ENCODE measurements around the gene IRX6. TPM values are rescaled to one million over a fixed set of nuclear protein-coding genes. Genes with fewer than 3 reads are reported as not detected.

Gene IRX6
- total and polyA plus RNA-seq, 2 of the 13 experiments (the other 11 are each of a cell fraction or from before 2014, with no cell fraction given): not detected

DNA sequence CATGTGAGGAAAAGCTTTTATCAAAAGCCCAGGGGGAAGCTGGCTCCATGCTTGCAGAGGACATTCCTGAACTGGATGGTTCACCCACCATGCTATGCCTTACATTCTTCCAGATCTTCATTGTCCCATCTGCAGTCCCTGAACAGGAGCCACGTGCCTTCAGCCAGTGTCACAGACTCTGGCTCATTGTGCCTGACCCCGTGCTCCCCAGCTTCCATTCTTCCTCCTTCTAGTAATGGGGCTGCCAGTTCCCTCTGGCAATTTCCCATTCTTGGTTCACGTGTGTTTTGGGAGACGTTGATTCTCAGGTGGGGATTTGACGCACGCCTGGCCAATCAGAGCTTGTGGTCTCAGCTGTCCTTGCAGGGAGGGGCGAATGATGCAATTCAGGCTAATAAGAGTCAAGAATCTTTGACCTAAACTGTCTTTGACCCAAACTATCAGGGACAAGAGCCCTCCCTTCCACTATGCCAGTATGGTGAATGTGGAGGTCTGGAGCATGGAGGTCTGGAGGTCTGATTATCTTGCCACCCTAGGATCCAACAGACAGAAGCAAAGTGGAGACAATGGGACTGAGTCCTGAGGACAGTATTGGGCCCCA is 52.7 kb downstream of the IRX6 start (continued):
- TF ChIP-seq, protein P1, sequence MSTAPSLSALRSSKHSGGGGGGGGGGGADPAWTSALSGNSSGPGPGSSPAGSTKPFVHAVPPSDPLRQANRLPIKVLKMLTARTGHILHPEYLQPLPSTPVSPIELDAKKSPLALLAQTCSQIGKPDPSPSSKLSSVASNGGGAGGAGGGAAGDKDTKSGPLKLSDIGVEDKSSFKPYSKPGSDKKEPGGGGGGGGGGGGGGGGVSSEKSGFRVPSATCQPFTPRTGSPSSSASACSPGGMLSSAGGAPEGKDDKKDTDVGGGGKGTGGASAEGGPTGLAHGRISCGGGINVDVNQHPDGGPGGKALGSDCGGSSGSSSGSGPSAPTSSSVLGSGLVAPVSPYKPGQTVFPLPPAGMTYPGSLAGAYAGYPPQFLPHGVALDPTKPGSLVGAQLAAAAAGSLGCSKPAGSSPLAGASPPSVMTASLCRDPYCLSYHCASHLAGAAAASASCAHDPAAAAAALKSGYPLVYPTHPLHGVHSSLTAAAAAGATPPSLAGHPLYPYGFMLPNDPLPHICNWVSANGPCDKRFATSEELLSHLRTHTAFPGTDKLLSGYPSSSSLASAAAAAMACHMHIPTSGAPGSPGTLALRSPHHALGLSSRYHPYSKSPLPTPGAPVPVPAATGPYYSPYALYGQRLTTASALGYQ (CRISPR knock-in tag; IDR thresholded peaks at IDR 0.05): no peak
- TF ChIP-seq, protein P2, sequence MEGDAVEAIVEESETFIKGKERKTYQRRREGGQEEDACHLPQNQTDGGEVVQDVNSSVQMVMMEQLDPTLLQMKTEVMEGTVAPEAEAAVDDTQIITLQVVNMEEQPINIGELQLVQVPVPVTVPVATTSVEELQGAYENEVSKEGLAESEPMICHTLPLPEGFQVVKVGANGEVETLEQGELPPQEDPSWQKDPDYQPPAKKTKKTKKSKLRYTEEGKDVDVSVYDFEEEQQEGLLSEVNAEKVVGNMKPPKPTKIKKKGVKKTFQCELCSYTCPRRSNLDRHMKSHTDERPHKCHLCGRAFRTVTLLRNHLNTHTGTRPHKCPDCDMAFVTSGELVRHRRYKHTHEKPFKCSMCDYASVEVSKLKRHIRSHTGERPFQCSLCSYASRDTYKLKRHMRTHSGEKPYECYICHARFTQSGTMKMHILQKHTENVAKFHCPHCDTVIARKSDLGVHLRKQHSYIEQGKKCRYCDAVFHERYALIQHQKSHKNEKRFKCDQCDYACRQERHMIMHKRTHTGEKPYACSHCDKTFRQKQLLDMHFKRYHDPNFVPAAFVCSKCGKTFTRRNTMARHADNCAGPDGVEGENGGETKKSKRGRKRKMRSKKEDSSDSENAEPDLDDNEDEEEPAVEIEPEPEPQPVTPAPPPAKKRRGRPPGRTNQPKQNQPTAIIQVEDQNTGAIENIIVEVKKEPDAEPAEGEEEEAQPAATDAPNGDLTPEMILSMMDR (CRISPR knock-in tag; IDR thresholded peaks at IDR 0.05): no peak
- TF ChIP-seq, protein P3, sequence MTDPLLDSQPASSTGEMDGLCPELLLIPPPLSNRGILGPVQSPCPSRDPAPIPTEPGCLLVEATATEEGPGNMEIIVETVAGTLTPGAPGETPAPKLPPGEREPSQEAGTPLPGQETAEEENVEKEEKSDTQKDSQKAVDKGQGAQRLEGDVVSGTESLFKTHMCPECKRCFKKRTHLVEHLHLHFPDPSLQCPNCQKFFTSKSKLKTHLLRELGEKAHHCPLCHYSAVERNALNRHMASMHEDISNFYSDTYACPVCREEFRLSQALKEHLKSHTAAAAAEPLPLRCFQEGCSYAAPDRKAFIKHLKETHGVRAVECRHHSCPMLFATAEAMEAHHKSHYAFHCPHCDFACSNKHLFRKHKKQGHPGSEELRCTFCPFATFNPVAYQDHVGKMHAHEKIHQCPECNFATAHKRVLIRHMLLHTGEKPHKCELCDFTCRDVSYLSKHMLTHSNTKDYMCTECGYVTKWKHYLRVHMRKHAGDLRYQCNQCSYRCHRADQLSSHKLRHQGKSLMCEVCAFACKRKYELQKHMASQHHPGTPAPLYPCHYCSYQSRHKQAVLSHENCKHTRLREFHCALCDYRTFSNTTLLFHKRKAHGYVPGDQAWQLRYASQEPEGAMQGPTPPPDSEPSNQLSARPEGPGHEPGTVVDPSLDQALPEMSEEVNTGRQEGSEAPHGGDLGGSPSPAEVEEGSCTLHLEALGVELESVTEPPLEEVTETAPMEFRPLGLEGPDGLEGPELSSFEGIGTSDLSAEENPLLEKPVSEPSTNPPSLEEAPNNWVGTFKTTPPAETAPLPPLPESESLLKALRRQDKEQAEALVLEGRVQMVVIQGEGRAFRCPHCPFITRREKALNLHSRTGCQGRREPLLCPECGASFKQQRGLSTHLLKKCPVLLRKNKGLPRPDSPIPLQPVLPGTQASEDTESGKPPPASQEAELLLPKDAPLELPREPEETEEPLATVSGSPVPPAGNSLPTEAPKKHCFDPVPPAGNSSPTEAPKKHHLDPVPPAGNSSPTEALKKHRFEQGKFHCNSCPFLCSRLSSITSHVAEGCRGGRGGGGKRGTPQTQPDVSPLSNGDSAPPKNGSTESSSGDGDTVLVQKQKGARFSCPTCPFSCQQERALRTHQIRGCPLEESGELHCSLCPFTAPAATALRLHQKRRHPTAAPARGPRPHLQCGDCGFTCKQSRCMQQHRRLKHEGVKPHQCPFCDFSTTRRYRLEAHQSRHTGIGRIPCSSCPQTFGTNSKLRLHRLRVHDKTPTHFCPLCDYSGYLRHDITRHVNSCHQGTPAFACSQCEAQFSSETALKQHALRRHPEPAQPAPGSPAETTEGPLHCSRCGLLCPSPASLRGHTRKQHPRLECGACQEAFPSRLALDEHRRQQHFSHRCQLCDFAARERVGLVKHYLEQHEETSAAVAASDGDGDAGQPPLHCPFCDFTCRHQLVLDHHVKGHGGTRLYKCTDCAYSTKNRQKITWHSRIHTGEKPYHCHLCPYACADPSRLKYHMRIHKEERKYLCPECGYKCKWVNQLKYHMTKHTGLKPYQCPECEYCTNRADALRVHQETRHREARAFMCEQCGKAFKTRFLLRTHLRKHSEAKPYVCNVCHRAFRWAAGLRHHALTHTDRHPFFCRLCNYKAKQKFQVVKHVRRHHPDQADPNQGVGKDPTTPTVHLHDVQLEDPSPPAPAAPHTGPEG (CRISPR knock-in tag; IDR thresholded peaks at IDR 0.05): no peak

Measured in HepG2 (cell line).